DND-41 (cell line): ENCODE data around the gene UVRAG.

Source experiments
- ATAC-seq: fragments of 200-7000 bp; cut with Tn5 transposase; 3 replicates; pipeline ENCODE4 v1.9.1; 2021; ENCODE audit warnings: low read depth; ENCODE audit not compliant: insufficient read depth
- DNase-seq: peaks from one replicate; pipeline ENCODE4 v3.0.0-alpha.2; 2020
- H2AFZ ChIP-seq: 2 replicates; pipeline ENCODE4 v1.6.0; 2012; ENCODE audit warnings: low read depth, low read length
- H3K27ac ChIP-seq: 2 replicates; pipeline ENCODE4 v1.5.1; 2012; ENCODE audit warnings: low read length, inconsistent platforms
- H3K27me3 ChIP-seq: fragments of 200-600 bp; sonication (generic); 2 replicates; pipeline ENCODE4 v1.6.0; 2012; ENCODE audit warnings: low read length, mild to moderate bottlenecking, inconsistent platforms; ENCODE audit not compliant: insufficient read depth, poor library complexity
- H3K36me3 ChIP-seq: 2 replicates; pipeline ENCODE4 v1.5.1; 2012; ENCODE audit warnings: low read length, inconsistent platforms; ENCODE audit not compliant: insufficient read depth
- H3K4me1 ChIP-seq: 2 replicates; pipeline ENCODE4 v1.5.1; 2012; ENCODE audit warnings: mild to moderate bottlenecking, low read length; ENCODE audit not compliant: insufficient read depth
- H3K4me2 ChIP-seq: 2 replicates; pipeline ENCODE4 v1.6.0; 2012; ENCODE audit warnings: mild to moderate bottlenecking, moderate library complexity, low read length, inconsistent platforms; ENCODE audit not compliant: insufficient read depth
- H3K4me3 ChIP-seq, 2 experiments: fragments of 200-600 bp in 1 of 2; shearing (Covaris generic) in 1 of 2; 2 replicates each; pipeline ENCODE4 v1.5.1; 2012 to 2016; ENCODE audit warnings: inconsistent platforms in 2 of 2, low read length in 2 of 2, mild to moderate bottlenecking in 2 of 2, low read depth in 1 of 2, moderate library complexity in 1 of 2
- H3K79me2 ChIP-seq: 2 replicates; pipeline ENCODE4 v1.6.0; 2012; ENCODE audit warnings: low read length, inconsistent platforms; ENCODE audit not compliant: insufficient read depth
- H3K9ac ChIP-seq: 2 replicates; pipeline ENCODE4 v1.6.0; 2012; ENCODE audit warnings: low read depth, mild to moderate bottlenecking, inconsistent platforms, low read length, moderate library complexity
- H3K9me3 ChIP-seq: 2 replicates; pipeline ENCODE4 v1.5.1; 2012; ENCODE audit warnings: low read length, moderate library complexity, mild to moderate bottlenecking, inconsistent platforms; ENCODE audit not compliant: insufficient read depth, severe bottlenecking
- H4K20me1 ChIP-seq: 2 replicates; pipeline ENCODE4 v1.6.0; 2012; ENCODE audit warnings: low read length; ENCODE audit not compliant: insufficient read depth
- EZH2 ChIP-seq: IDR thresholded peaks from 3 replicates; pipeline ENCODE4 v1.6.1; 2012; ENCODE audit warnings: borderline replicate concordance, low read depth, mild to moderate bottlenecking, moderate library complexity, low read length, inconsistent platforms; ENCODE audit not compliant: severe bottlenecking
- TF ChIP-seq, protein P1 (sequence below): IDR thresholded peaks from 2 replicates; pipeline ENCODE4 v1.5.1; 2012; ENCODE audit warnings: borderline replicate concordance, low read length, moderate library complexity, mild to moderate bottlenecking; ENCODE audit not compliant: poor library complexity, severe bottlenecking; ENCODE audit errors: extremely low read depth

Gene UVRAG

DNA sequence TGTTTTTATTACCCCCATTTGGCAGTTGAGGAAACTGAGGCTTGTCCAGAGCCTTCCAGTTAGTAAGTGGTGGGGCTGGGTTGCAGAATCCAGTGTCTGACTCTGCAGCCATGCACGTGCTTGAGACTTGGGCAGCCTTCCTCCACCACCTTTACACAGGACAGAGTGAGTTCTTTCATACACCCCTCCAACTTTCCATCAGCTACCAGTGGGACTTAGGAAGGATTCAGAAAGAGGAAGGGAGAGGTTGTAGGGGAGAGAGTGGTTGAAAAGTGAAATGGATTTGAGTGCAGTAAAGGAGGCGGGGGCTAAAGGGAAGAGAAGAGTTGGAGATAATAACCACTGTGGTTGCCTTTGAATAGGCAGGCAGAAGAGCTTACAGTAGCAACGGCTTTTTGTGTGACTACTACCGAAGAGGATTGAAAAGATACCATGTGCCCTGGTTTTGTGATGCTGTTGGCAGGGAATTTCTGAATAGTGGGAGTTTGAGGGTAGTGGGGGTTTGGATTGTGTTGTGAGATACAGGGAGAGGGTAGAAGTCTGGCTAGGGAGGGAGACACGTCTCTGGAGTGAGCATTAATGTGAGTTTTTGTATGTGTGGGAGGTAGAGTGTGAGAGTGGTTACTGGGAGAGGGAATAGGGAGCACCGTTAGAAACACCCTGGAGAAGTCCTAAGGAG, 1.7 kb downstream of the UVRAG start:
- peaks cover 8% of the 10 kb centered on the region; the same call in 1 of the 2 replicates for H4K20me1 ChIP-seq
- peak overlapping the region; percentile 90 for H3K9ac ChIP-seq
- H3K9me3 ChIP-seq = no peaks in the 10 kb centered on the region
- peak overlapping the region; percentile 70 to 92; a peak in 3 of 4 replicates for H3K4me3 ChIP-seq
- H3K4me1 ChIP-seq = peaks cover 30% of the 10 kb centered on the region
- H3K79me2 ChIP-seq = peaks cover 65% of the 10 kb centered on the region
- peak overlapping the region; percentile 96 for H3K4me2 ChIP-seq
- no peaks in the 10 kb centered on the region; the same call in 1 of the 2 replicates for H3K36me3 ChIP-seq
- peak overlapping the region; percentile 83; the same call in 1 of the 2 replicates for H2AFZ ChIP-seq
- TF ChIP-seq, protein P1, sequence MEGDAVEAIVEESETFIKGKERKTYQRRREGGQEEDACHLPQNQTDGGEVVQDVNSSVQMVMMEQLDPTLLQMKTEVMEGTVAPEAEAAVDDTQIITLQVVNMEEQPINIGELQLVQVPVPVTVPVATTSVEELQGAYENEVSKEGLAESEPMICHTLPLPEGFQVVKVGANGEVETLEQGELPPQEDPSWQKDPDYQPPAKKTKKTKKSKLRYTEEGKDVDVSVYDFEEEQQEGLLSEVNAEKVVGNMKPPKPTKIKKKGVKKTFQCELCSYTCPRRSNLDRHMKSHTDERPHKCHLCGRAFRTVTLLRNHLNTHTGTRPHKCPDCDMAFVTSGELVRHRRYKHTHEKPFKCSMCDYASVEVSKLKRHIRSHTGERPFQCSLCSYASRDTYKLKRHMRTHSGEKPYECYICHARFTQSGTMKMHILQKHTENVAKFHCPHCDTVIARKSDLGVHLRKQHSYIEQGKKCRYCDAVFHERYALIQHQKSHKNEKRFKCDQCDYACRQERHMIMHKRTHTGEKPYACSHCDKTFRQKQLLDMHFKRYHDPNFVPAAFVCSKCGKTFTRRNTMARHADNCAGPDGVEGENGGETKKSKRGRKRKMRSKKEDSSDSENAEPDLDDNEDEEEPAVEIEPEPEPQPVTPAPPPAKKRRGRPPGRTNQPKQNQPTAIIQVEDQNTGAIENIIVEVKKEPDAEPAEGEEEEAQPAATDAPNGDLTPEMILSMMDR = no peak
- no peak for TF ChIP-seq EZH2
- DNase-seq = peak; percentile 41
- no peaks in the 10 kb centered on the region for H3K27me3 ChIP-seq
- peak overlapping the region; percentile 76 for H3K27ac ChIP-seq
- no peak for ATAC-seq

DNA sequence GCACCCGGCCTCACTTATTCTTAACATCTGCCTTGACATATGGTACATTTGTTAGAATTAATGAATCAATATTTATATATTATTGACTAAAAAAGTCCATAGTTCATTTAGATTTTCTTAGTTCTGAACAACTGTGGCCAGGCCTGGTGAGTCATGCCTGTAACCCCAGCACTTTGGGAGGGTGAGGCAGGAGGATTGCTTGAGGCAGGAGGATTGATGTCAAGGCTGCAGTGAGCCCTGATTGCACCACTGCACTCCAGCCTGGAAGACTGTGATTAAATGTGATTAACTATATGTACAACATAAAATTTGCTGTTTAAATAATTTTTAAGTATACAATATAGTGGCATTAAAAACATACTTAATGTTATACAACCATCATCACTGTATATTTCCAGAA, 5.6 kb downstream of the UVRAG start:
- H3K4me2 ChIP-seq = no peak overlapping the region
- no peaks in the 10 kb centered on the region; the same call in none of the 2 replicates for H3K36me3 ChIP-seq
- peaks cover 19% of the 10 kb centered on the region for H3K4me1 ChIP-seq
- peaks cover 96% of the 10 kb centered on the region for H3K79me2 ChIP-seq
- ATAC-seq (no peak), DNase-seq (no peak)
- H3K9me3 ChIP-seq = no peaks in the 10 kb centered on the region
- H2AFZ ChIP-seq = no peak overlapping the region
- H4K20me1 ChIP-seq = peaks cover 22% of the 10 kb centered on the region; the same call in 1 of the 2 replicates
- no peak overlapping the region for H3K9ac ChIP-seq
- H3K27ac ChIP-seq = no peak overlapping the region
- TF ChIP-seq, protein P1 = no peak
- no peak for TF ChIP-seq EZH2
- no peak overlapping the region for H3K4me3 ChIP-seq
- no peaks in the 10 kb centered on the region for H3K27me3 ChIP-seq

DNA sequence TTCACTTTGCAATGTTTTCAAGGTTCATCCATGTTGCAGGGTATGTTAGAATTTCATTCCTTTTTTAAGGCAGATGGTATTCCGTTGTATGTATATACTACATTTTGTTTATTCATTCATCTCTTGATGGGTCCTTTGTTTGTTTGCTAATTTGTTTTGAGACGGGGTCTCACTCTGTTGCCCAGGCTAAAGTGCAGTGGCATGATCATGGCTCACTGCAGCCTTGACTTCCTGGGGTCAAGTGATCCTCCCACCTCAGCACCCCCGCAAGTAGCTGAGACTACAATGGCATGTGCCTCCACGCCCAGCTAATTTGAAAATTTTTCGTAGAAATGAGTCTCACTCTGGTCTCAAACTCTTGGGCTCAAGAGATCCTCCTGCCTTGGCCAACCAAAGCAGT, 6.2 kb downstream of the UVRAG start:
- DNase-seq = no peak
- Histone ChIP-seq H3K4me1 (peaks cover 15% of the 10 kb centered on the region), H3K4me2 (no peak overlapping the region), H3K9ac (no peak overlapping the region), H3K36me3 (no peaks in the 10 kb centered on the region; the same call in 1 of the 2 replicates), H4K20me1 (peaks cover 22% of the 10 kb centered on the region; the same call in 1 of the 2 replicates), H3K4me3 (no peak overlapping the region), H3K27ac (no peak overlapping the region), H3K27me3 (no peaks in the 10 kb centered on the region), H3K79me2 (peaks cover 90% of the 10 kb centered on the region), H3K9me3 (no peaks in the 10 kb centered on the region), H2AFZ (no peak overlapping the region)
- TF ChIP-seq, protein P1 = no peak
- TF ChIP-seq EZH2 = no peak
- no peak for ATAC-seq
